ENCODE results near the gene DRP2.
"Not testable (repeated sequence)": the region's sequence is repeated elsewhere in the genome, so short reads cannot be mapped to it uniquely, and the experiment has no call there.

Gene DRP2

DNA sequence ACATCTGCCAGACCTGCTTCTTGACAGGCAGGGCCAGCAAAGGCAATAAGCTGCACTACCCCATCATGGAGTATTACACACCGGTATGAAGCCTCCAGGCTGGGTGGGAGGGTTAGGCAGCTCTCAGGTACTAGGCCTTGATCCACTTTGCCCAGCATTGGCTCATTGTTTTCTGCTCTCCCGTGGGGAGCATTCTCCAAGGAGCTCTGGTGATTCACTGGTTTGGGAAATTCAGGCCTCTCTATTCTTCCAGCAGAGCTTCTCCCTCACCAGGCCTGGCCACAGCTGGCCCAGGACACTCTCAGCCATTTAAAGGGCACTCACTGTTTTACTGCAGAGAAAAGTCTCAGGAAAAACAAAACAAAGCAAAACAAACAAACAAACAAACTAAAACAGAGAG is 33.0 kb downstream of the DRP2 start:
- no peak for DNase-seq

GRCh38 chrX:101257448-101258258 is 38.1 kb downstream of the DRP2 start:
- no peak for DNase-seq

GRCh38 chrX:101258259-101258581 is 38.6 kb downstream of the DRP2 start:
- no peak for DNase-seq

DNA sequence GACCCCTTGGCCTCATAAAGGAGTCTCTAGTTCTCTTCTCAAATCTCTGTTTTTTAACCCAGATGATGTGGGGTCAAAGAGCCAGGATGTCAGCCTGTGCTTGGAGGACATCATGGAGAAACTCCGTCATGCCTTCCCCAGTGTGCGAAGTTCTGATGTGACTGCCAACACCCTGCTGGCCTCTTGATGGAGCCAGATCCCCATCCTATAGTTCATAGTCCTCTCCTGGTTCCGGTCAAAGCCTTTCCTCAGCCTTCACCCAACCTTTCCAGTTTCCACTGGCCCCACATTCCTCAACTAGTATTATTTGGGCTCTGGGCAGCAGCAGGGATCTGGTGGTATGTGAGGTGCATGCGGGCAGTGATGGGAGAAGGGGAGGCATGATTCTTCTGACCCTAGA is 40.8 kb downstream of the DRP2 start:
- DNase-seq: no peak

DNA sequence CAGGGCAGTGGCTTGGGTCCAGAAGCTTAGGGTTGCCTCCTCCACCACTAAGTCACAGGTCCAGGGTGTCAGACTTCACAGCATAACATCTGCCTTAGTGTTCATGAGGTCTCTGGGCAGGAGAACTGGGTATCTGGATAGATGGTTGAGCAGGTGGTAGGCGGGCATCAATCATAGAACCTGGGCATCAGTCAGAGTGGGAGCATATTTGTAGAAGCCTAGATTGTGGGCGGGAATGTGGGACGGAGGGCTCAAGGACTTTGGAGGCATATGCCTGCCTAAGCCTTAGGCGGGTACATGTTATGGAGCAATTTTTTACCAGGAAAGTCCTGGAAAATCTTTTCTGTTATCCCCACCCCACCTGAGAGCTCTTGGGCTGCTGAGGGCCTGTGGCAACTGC is 43.0 kb downstream of the DRP2 start:
- DNase-seq: no peak

DNA sequence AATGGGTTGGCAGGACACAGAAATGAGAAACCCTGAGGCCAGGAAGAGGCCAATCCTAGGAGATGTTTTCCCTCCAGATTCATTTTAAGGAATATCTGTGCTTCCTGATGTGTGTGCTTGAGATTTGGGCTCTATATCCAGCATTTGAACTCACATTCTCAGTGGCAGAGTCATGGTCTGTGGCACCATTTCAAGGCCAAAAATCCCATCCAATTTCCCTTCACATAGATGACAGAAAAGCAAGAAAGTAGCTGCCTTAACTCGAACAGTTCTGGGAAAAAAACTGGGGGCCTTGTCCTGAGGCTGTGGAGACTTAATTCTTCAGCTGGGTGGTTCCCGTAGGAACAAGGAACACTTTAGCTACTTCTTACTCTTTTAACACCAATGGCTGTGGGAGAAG is 44.2 kb downstream of the DRP2 start:
- no peak for DNase-seq

GRCh38 chrX:101265869-101266428 is 46.4 kb downstream of the DRP2 start:
- DNase-seq: no peak

DNA sequence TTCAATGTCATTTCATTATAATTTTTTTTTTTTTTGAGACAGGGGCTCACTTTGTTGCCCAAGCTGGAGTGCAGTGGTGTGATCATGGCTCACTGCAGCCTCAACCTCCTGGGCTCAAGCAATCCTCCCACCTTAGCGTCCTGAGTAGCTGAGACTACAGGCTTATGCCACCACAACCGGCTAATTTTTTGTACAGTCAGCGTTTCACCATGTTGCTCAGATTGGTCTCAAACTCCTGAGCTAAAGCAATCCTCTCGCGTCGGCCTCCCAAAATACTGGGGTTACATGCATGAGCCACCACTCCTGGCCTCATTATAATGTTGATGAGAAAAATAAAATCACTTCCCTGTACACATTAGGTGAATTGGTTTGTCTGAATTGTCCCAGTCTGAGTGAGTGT is 54.6 kb downstream of the DRP2 start:
- DNase-seq: no peak

GRCh38 chrX:101276238-101276637 is 56.7 kb downstream of the DRP2 start:
- DNase-seq: no peak

DNA sequence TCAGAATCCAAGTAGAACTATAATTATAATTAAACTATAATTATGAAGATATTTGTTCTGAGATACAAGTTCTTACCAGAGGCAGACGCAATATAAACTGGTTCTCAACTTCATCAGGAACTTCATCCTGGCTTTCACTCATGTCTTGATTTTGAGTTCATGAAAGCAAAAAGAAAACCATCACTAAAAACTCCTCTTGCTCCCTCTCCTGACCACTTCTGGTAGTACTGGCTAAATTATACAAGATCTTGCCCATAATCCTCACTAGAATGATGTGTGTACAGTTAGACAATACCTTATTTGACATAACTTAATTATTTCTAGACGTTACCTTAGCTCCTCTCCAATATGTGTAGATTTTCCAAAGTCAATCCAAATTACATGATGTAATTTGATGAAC is 67.8 kb downstream of the DRP2 start:
- peak; percentile 22 for DNase-seq

GRCh38 chrX:101290957-101291603 is 71.5 kb downstream of the DRP2 start, which contains the start of gene TAF7L:
Gene TAF7L (minus strand): TSS chrX:101291334. CDS start chrX:101287543, 3,791 bp downstream.
- no peak for DNase-seq

DNA sequence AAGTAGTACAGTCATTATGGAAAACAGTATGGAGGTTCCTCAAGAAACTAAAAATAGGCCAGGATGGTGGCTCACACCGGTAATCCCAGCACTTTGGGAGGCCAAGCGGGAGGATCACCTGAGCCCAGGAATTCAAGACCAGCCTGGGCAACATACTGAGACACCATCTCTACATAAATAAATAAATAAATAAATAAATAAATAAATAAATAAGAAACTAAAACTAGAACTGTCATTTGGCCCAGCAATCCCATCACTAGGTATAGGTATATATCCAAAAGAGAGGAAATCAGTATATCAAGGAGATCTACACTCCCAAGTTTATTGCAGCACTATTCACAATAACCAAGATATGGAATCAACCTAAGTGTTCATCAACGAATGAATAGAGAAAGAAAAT is 76.0 kb downstream of the DRP2 start:
- not testable (repeated sequence) for DNase-seq

DNA sequence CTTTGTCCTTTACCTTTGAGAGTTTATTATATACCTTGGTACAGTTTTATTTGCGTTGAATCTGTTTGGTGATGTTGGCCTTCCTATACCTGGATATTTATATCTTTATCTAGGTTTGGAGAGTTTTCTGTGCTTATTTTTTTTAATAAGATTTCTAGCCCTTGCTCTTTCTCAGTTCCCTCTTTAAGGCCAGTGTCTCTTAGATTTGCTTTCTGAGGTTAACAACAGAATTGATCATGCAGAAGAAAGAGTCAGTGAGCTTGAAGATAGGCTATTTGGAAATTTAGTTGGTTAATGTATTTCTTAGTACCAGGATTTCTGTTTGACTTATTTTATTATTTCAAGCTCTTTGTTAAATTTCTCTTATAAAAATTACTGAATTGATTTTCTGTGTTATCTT is 84.2 kb downstream of the DRP2 start:
- no peak for DNase-seq

Measured in NCI-H187 treated with DMSO at 0.1 percent for 48 hours (cell line).